Lower leg skin (tissue), 4 donors: ENCODE results near the gene TMEM82. TPM values are rescaled to one million over a fixed set of nuclear protein-coding genes. Genes with fewer than 3 reads are reported as not detected.

ENCODE experiments used
- DNase-seq, 2 donors: peaks; one replicate each; pipeline ENCODE4 v3.0.0-alpha.2; 2019; ENCODE audit warnings: low spot score in 2 of 2
- H3K4me3 ChIP-seq: fragments of 200-600 bp; sonication (generic); 2 replicates; pipeline ENCODE4 v1.5.1; 2017; ENCODE audit warnings: mild to moderate bottlenecking, low read depth; ENCODE audit not compliant: poor library complexity, severe bottlenecking
- CTCF ChIP-seq, 3 donors: fragments of 450-650 bp; IDR thresholded peaks; one replicate each; pipeline ENCODE4 v1.5.1; 2016; ENCODE audit warnings: antibody characterized with exemption in 3 of 3, mild to moderate bottlenecking in 3 of 3, moderate library complexity in 2 of 3
- POLR2A ChIP-seq, 2 donors: fragments of 450-650 bp; IDR thresholded peaks; one replicate each; pipeline ENCODE4 v1.6.1; 2016 to 2017; ENCODE audit warnings: antibody characterized with exemption in 2 of 2, mild to moderate bottlenecking in 1 of 2, moderate library complexity in 1 of 2
- WGBS, 2 donors: methylation state at CpG; one replicate each; pipeline ENCODE4 v1.1.5; 2018; 5-methylcytosine and 5-hydroxymethylcytosine counted together
- intact Hi-C: fragments of 100-400 bp; cut with DNase I; formaldehyde crosslinking; loops from one replicate; pipeline ENCODE4 v1.15.0; 2023; ENCODE audit warnings: low total_unique reads
- total RNA-seq, 4 donors: library from RNA; depleted of rRNA; stranded (reverse); fragments of >200 nt; gene quantifications; one replicate each; pipeline ENCODE4 v1.1.0, GENCODE V29; 2016

TMEM82 gene
- total RNA-seq, 4 donors from 2014 or later = not detected

- H3K4me3 ChIP-seq = no peak overlapping the region
- DNase-seq = no peak
- WGBS, 2 donors = 88 to 90% methylated on average over 12 of the region's 12 CpGs
- TF ChIP-seq CTCF (IDR thresholded peaks at IDR 0.05) (no peak), POLR2A (IDR thresholded peaks at IDR 0.05) (no peak)
- intact Hi-C loops = no loop called here
These were observed 8.6 kb downstream of the TMEM82 start for GRCh38 chr1:15750924-15751323.

- 71 to 81% methylated on average over 10 of the region's 10 CpGs for WGBS, 2 donors
- no peak for TF ChIP-seq POLR2A (IDR thresholded peaks at IDR 0.05)
- no peak for TF ChIP-seq CTCF (IDR thresholded peaks at IDR 0.05)
- no peak overlapping the region for H3K4me3 ChIP-seq
- intact Hi-C loops = no loop called here
- no peak for DNase-seq
These were observed 9.4 kb downstream of the TMEM82 start for GRCh38 chr1:15751717-15752116.

- DNase-seq = no peak
- TF ChIP-seq CTCF (IDR thresholded peaks at IDR 0.05) (no peak), POLR2A (IDR thresholded peaks at IDR 0.05) (no peak)
- intact Hi-C loops = no loop called here
- WGBS, 2 donors = 74 to 92% methylated on average over 10 of the region's 10 CpGs
- no peak overlapping the region for H3K4me3 ChIP-seq
These were observed 11.5 kb downstream of the TMEM82 start for GRCh38 chr1:15753776-15754175.

GRCh38 chr1:15755021-15755645 is 12.8 kb downstream of the TMEM82 start:
- no peak for TF ChIP-seq POLR2A (IDR thresholded peaks at IDR 0.05)
- no peak for TF ChIP-seq CTCF (IDR thresholded peaks at IDR 0.05)
- WGBS, 2 donors = 82 to 93% methylated on average over 2 of the region's 2 CpGs

GRCh38 chr1:15755646-15756040 is 13.3 kb downstream of the TMEM82 start:
- no peak overlapping the region for H3K4me3 ChIP-seq
- 64 to 67% methylated on average over 4 of the region's 4 CpGs for WGBS, 2 donors
- DNase-seq = peak in 1 of 2 donors; percentile 84
- TF ChIP-seq POLR2A (IDR thresholded peaks at IDR 0.05) (no peak), CTCF (IDR thresholded peaks at IDR 0.05) (no peak)
- intact Hi-C loops = loop anchor here (5.0 kb wide), 1 partner anchor 228 kb away; the partner anchor contains the start of gene DNAJC16

More at GRCh38 chr1:15755021-15755645, 12.8 kb downstream of the TMEM82 start:
- DNase-seq = no peak
- no peak overlapping the region for H3K4me3 ChIP-seq
- intact Hi-C loops = loop anchor here (5.0 kb wide), 1 partner anchor 228 kb away; the partner anchor contains the start of gene DNAJC16
